ENCODE measurements around the gene TNFSF15.

Gene TNFSF15

DNA sequence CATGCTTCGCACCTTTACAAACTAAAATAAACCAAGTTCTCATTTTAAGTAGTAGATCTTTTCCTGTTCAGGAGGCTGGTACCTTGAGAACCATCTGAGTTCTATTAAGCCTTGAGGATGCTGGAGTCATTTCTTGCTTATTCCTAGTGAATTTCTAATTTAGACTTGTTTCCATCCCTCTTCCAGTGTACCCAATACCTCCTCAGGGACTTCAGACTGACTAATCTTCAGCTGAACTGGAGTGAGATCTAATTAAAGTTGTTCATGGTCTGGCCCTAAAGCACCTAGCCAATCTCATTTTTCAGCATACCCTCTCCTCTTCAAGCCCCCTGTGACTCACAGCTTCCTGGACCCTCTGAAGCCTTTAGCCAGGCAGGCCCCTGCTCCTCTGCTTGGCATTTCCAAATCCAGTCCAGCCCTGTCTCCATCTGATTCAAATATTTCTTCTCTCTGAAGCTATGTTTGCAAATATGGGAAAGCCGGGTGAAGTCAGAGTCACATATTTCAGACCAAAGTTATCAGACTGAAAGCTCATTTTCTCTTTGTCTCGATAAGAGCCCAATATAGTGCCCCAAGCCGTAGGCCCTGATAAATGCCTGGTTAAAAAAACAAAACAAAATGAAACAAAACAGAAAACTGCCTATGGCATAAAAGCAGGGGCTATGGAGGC is 19.4 kb upstream of the TNFSF15 start:
- DNase-seq: no peak

DNA sequence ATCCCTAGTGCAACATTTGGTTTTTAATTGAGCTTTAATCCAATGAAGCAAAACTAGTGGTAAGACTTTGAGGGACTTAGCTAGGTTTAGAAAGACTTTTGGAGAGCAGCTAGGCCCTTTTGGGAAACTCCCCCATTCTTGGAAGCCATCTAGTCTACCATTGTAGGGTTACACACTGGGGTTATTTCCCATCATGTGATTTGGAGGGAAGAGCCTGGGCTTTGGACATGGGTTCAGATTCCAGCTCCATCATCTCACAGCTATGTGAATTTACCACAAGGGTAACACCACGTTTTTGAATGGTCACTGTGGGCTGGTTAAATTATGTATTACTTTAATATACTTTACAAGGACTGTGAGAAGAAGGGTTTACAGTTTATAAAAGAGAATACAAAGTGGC is 18.3 kb upstream of the TNFSF15 start:
- peak; percentile 68 for DNase-seq

DNA sequence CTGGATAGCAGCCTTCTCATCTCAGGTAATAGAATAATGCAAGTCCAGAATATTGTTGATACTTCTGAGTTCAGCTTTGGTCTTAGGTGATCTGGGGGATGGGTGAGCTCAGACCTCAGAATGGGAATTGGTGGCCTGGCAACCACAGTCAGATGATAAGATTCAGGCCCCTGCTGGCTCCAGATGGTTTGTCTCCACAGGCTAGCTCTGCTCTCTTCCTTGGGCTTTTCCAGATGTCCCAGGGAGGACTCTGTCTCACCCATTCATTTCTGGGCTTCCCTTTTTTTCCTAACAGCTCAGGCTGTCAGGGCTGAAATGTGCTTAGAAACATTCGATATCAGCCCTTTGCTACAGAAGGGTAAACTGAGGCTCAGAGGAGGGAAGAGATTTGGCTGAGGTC is 17.6 kb upstream of the TNFSF15 start:
- no peak for DNase-seq

DNA sequence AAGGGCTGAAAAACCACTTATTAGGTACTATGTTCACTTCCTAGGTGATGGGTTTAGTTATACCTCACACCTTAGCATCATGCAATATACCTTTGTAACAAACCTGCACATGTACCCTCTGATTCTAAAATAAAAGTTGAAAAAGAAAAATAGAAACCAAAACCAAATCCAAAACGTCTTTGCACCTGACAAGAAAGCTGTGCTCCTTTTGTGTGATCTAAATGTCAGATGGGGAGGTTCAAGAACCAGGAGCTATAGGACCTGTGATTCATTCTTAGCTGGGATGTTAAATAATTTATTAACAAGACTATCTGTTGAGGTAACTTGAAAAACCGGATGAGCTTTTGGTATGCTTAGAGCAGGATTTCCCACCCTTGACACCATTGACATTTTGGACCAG is 16.9 kb upstream of the TNFSF15 start:
- no peak for DNase-seq

DNA sequence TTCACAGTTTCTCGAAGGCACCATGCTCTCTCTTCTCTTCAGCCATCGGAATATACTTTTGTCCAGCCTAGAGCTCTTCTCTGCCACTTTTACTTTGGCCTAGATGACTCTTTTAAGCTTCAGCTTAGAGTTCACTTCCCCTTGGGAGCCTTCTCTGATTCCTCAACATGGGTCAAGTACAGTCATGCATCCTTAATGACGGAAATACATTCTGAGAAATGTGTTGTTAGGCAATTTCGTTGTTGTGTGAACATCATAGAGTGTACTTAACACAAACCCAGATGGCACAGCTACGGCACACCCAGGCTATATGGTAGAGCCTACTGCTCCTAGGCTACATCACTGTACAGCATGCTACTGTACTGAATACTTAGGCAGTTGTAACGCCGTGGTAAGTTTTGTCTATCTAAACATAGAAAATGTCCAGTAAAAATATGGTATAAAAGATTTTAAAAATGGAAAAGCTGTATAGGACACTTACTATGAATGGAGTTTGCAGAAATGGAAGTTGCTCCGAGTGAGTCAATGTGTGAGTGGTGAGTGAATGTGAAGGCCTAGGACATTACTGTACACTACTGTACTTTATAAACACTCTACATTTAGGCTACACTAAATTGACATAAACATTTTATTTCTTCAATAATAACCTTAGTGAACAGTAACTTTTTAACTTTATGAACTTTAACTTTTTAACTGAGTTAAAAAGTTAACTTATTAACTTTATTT is 15.1 kb upstream of the TNFSF15 start:
- no peak for DNase-seq

DNA sequence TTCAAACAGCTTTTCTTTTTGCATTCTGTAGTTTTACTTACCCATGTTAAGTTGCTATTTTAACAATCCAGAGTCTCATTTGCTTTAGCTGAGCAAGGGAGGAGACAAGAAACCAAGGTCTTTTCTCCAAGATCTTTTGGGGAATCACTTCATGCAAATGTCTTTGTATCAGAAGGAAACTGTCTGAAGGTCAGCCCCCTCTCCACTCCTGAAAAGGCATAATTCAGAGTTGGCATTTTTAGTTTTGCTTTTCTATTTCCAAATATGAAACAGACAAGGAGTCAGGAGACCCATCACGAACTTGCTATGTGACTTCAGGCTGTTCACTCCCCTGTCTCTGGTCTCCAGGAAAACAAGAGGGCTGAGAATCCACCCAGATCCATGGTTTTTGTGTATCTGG is 12.3 kb upstream of the TNFSF15 start:
- DNase-seq: no peak

DNA sequence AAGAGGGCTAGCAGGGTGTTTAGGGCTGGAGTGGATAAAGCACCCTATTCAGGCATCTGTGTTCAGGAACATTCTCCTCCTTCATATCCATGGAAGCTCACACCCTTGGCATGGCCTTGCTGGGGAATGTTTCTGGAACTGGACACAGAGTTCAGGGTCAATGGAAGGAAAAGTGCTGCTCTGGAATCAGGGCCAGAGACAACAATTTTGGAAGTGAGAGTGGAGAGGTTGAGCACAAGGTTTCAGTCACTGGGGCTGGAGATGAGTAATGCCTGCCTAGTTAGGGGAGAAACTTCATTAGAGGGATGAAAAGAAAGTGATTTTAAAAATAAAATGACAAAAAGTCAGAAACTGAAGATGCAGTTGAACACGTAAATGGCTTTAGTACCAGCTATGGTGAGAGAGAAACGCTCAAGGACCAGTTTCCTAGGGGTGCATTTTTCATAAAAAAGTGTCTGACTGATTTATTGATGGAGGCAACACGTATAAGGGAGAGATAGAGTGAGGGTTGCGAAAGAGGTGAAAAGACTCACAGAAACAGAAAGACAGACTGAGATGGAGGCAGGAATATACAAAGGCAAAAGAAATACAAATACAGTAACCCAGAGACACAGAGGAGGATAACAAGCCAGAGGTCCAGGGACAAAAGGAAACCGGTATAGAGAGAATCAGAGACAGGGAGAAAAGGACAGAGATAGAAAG is 8.0 kb upstream of the TNFSF15 start:
- DNase-seq: no peak

DNA sequence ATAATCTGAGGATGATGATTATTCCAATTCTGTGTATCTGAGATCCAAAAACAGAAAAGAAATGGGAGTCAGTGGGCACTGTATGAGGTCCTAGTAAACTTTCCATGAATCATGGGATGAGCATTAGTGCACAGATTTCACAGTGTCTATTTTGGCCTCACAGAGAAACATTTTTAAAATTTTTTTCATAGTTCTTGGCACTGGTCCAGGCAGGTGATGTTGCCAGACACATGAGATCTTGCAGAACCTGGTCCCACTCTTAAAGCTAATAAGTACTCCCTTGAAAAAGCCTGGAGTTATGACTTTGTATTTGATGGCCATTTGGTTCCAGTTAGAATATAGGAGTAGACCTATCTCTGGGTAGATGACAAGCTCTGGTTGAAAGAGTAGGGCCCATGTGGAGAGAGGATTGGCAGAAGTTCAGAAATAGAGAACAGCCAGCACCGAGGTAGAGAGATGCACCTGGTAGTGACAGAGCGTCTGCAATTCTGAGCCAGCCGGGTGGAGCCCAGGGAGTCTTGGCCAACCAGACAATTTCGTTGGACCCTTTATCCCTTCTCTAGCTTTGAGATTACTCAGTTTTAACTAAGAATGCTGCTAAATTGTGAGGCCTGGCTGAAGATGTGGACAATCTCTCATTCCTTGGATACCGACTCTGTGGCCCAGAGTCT is 6.3 kb upstream of the TNFSF15 start:
- no peak for DNase-seq

DNA sequence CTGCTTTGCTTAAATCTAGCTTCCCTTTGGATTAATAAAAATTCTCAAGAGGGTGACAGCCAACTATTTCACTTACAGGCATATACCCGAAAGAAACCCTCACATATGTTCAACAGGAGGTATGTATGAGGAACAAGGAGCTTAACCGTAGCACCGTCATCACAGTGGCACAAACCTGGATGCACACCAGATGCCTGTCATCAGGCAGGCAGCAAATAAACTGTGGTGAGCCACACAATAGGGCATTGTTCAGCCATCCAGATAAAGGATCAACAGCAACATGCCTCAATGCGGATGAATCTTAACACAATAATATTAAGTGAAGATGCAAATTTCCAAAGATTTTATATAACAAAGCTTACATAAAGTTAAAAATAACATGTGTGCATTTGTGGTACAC is 5.5 kb upstream of the TNFSF15 start:
- DNase-seq: peak; percentile 36

DNA sequence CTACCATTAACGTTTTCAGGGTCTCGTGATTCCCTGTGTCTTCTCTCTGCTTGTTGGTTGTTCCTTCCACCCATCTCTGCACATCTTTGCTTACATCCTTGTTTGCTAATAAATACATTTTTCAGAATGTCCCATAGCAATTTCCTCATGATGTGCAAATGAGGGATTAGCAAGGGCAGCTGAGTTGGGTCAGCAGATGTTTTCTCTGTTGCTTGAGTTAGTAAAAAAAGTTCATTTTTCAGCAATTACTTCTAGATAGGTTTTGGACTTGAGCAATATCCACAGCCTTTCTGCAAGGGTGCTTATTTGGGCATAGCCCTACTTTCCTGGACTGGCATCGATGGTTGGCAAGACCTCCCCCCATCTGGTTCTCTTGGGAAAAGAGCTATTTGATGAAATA is 4.8 kb upstream of the TNFSF15 start:
- no peak for DNase-seq

DNA sequence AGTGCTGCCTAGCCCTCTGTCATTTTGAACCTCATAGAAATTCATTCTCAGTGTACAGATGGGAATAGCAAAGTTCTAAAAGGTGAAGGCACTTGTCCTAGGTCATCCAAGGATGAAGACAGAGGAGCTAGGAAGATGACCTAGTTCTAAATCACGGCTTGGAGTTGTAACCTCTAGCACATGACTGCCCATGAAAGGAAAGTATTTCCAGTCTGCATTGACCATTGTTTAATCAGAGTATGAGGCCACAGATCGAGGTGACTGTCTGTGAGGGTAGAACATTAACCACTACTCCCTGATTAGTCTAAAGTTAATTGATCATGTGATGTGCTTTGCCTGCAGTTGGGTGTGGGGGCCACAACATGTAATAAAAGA is 674 bp upstream of the TNFSF15 start:
- no peak for DNase-seq

DNA sequence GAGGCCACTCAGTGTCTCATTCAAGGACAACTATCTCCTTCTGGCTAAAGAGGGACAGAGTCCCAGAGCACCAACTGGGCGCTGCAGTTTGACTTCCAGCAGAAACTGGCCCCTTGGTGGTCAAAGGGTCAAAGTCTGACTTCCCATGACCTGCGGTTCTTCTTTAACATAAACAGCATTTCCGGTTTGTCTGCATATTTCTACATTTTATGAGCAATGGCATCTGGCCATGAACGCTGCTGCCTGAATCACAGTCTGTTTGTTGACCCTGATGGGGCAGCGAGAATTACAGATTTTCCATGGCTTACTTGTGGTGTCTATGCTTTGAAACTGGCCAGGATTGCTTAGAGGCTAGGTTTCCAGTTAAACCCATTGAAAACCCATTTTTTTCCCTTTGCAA is 1.3 kb downstream of the TNFSF15 start:
- peak; percentile 78 for DNase-seq

DNA sequence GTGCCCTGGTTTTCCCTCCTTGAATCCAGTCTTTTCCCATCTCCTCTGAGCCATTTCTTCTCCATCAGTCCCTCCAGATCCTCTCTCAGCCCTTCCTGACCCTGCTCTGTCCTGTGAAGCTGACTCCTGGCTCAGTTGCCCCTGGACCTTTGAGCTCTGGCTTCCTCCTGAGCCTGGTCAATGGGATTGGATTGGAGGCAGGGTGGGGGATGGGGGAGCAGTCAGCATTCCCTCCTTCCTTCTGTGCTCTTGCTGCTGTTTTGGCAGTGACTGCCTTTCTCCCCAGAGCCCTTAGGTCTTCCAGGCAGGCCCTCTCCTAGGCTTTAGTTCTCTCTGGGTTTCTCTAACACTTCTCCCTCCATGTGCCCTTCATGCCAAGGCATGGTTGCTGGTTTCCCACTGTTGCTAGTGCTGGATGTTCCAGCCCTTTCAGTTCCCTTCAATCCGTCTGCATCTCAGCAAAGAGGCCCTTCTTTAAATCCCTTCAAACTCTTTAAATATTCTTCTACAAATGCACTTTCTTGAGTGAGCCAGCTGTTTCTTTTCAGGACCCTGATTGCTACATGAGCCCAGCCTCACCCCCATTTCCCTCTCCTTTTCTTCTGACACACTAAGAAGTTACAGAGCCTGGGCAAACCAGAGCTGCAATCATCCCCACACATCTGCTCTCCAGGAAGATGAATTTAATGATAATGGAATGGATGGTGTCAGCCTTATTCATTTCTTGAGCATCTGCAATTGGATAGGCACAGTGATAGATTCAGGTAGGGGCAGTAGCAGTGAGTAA is 2.2 kb downstream of the TNFSF15 start:
- peak; percentile 57 for DNase-seq

DNA sequence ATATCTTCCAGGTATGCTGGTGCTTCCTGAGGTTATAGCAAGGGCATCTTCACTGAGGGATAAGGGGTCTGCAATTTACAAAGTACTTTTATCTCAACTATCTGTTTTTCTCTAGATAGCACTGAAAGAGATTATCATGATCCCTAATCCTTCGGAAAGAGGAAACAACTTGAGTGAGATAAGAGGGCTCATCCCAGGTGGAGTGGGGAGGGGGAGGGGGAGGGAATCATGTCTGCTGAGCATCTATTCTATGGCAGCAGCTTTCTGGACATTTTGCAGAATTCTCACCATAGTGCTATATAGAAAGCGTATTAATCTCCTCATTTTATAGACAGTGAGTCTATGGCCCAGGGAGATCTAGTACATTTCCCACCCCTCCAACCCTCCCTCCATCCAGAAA is 5.9 kb downstream of the TNFSF15 start:
- DNase-seq: no peak

DNA sequence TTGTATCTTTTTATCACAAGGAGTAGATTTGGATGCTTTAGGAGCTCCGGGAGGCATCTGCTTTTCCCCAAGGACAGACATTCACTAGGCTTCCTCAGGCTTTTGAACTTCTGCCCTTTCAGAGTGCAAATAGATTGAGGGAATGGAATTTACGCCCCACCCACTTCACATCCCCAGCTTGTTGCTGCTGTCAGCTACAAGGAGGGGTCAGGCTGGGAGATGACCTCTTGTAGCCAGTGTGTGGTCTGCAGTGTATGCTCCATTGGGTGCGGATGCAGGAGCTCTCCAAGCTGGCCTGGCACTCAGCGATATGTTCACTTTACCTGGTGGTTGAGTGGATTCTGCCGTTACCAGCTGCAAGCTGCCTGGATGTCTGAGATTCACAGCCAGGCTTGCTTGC is 6.4 kb downstream of the TNFSF15 start:
- no peak for DNase-seq

DNA sequence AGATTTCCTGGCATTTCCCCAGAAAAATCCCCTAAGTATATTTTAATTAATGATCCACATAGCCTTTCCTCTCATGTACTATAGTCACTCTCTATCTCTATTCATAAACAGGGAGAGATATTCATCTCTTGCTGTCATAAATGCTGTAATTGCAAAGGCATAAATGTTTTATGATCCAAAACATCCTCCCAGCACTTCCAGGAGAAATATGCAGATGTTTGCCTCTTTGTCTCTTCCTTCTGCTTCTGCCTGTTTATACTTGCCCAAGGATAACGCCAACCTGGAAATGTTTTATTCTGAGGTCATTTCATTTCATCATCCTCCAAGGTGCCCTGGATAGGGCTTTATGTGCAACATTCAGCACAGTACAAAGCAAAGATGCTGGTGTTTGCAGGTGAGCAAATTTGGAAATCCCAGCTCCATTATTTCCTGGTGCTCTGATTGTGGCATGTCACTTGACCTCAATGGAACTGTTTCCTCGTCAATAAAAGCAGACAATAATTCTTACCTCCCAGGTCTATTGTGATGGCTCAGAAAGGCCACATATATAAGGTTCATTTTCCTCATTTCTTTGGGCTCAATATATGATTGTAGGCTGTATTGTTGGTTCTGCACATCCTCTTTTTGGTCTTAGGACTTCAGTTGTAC is 6.9 kb downstream of the TNFSF15 start:
- DNase-seq: no peak

DNA sequence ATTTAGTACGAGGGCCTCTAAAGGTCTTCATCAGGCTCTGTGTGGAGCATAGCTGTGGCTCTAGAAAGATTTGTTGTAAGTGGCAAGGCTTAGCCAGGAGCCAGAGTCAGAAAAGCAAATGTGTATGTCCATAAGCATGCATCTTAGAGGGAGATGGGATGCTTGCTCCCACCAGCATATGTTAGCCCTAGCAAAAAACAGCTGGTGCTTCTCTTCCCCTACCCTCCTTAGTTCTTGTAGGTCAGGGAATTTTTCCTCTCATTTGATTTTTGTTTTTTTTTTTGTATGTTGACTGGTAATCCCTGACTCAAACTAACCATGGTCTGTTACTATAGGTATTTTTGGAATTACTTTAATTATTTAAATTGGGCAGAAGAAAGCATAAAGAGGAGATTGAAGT is 7.7 kb downstream of the TNFSF15 start:
- no peak for DNase-seq

DNA sequence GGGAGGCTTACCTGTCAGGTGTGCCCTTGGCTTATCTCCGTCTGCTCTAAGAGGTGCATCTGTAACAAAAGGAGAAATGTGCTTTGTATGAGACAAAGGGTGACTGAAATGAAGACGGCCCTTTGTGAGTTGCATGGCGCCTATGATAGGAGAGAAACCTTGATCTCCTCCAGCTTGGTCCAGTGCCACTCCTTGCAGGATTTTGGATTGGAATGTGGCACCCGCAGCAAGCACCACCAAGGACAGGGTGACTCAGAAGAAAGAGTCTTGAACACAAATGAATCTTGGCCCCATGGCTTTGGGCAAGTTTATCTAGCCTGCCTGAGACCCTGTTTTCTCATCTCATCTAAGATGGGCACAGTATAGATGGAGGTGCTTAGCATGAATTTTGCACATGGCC is 13.4 kb downstream of the TNFSF15 start:
- no peak for DNase-seq

DNA sequence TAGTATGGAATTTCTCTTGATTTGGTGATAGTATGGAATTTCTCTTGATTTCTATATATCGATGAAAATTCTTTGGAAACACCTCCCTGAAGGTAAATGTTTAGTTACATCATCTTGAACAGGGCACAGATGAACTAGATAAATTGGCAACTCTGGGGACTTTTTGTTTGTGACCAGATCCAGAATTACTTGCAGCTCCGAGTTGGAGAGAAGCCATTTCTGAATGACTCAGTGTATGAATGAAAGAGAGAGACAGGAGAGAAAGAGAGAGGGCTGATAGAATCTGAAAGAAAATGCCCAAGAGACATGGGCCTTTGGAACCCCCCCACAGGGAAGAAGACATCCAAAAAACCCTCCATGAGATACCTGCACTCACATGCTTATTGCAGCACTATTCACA is 14.1 kb downstream of the TNFSF15 start:
- no peak for DNase-seq

DNA sequence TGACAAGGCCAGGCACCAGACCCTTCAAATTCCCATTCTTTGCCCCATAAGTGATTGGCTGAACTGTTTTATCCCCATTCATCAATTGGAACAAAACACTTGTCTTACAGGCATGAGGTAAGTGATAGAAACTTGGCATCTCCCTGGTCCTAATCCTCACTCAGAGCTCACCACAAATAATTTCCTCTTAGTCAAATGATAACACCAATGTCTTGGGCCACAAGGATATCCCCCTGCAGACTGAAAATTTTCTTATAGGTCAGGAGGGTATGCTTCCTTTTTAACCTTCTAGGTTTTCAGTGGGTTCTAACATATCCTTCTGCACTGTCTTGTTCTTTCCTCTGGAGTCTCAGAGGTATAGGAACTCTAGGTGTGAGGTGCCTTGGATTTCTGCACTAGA is 14.5 kb downstream of the TNFSF15 start:
- DNase-seq: no peak

DNA sequence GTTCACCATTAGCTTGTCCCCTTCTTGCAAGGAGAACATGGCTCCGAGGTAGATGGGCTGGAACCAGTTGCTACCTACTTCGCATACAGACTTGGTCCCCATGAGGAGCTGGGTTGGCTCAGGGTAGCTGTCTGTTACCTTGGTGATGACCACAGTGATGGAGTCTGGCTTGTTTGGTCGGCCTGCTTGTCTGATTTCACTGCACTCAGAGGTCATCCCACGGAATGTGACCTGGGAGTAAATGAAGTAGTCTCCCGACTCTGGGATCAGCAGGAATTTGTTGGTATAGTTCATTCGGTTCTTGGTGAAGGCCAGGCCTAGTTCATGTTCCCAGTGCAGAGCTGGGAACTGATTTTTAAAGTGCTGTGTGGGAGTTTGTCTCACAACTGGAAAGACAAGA is 15.3 kb downstream of the TNFSF15 start:
- DNase-seq: peak; percentile 12

DNA sequence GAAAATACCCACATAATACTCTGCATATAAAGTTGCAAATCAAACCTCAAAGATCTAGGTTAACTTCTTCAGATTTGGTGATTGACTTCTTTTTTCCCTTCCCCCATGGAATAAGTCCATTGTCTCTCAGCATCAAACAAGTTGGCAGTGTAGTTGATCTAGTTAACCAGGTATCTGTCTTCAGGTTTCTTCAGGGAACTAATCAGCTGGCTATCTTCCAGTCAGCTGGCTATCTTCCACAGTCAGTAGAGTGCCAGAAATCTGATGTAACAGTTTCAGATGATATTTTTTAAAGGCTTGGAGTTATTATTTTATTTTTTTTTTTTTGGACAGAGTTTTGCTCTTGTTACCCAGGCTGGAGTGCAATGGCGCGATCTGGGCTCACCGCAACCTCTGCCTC is 16.8 kb downstream of the TNFSF15 start:
- DNase-seq: no peak

All from fibroblast of skin of abdomen (primary cell).